ENCODE measurements around the gene KLF9. TPM values are rescaled to one million over a fixed set of nuclear protein-coding genes. Genes with fewer than 3 reads are reported as not detected.

KLF9 gene
- total RNA-seq, 3 donors from 2014 or later (not counting 1 experiment from before 2014, with no cell fraction given), result 47.7 to 79.3 (median 51.2) TPM

- Histone ChIP-seq H3K4me1 (ENCODE audit: control insufficient read depth, insufficient read depth, low read length) (peaks cover 39% of the 10 kb centered on the region), H3K4me3 (ENCODE audit: low read length) (no peak overlapping the region), H3K27me3 (ENCODE audit: control insufficient read depth, insufficient read depth, low read length) (no peaks in the 10 kb centered on the region), H3K27ac (ENCODE audit: low read length) (peak overlapping the region; percentile 83), H3K36me3 (ENCODE audit: control insufficient read depth, insufficient read depth, low read length) (no peaks in the 10 kb centered on the region), H3K9me3 (ENCODE audit: control insufficient read depth, insufficient read depth, low read length) (no peaks in the 10 kb centered on the region)
- Mint-ChIP-seq H3K36me3 (no peaks in the 10 kb centered on the region), H3K27ac (peak overlapping the region; percentile 84 to 93), H3K27me3 (ENCODE audit: low read depth in 2 of 2) (no peaks in the 10 kb centered on the region), H3K4me1 (peaks cover 59 to 67% of the 10 kb centered on the region in 2 donors), H3K4me3 (peak overlapping the region; percentile 83), H3K9me3 (no peaks in the 10 kb centered on the region)
- DNase-seq, result peak in 1 of 2 donors; percentile 75
- 4% methylated on average over 4 of the region's 4 CpGs for WGBS (ENCODE audit: insufficient coverage)
- TF ChIP-seq CTCF (IDR thresholded peaks at IDR 0.05), result no peak
- ATAC-seq, result peak; percentile 92 to 98 (median 97)
- intact Hi-C loops (cut with micrococcal nuclease), result loop anchor here (1.0 kb wide), 2 partner anchors 16 to 22 kb away; partner anchors contain the start of gene KLF9
Measured at GRCh38 chr9:70398145-70398556, 16.3 kb downstream of the KLF9 start.

DNA sequence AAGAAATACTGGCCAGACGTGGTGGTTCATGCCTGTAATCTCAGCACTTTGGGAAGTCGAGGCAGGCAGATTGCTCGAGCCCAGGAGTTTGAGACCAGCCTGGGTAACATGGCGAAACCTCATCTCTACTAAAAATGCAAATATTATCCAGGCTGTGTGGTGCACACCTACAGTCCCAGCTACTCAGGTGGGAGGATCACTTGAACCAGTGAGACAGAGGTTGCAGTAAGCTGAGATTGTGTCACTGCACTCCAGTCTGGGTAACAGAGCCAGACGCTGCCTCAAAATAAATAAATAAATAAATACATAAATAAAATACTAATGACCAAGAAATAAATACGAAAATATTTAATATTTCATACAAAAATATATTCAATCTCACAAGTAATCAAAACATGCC is 18.8 kb downstream of the KLF9 start:
- Histone ChIP-seq H3K4me3 (ENCODE audit: low read length) (no peak overlapping the region), H3K27me3 (ENCODE audit: control insufficient read depth, insufficient read depth, low read length) (no peaks in the 10 kb centered on the region), H3K27ac (ENCODE audit: low read length) (peak overlapping the region; percentile 83), H3K36me3 (ENCODE audit: control insufficient read depth, insufficient read depth, low read length) (no peaks in the 10 kb centered on the region), H3K9me3 (ENCODE audit: control insufficient read depth, insufficient read depth, low read length) (no peaks in the 10 kb centered on the region), H3K4me1 (ENCODE audit: control insufficient read depth, insufficient read depth, low read length) (peaks cover 50% of the 10 kb centered on the region)
- 90% methylated on average over 5 of the region's 6 CpGs for WGBS (ENCODE audit: insufficient coverage)
- H3K4me1 Mint-ChIP-seq, result peaks cover 80 to 86% of the 10 kb centered on the region in 2 donors
- peak overlapping the region; percentile 84 to 93 for H3K27ac Mint-ChIP-seq
- H3K36me3 Mint-ChIP-seq, result no peaks in the 10 kb centered on the region
- H3K4me3 Mint-ChIP-seq, result no peak overlapping the region
- intact Hi-C loops (cut with micrococcal nuclease), result loop anchor here (2.0 kb wide), 1 partner anchor 15 kb away; no protein-coding TSS in a partner anchor
- DNase-seq, result no peak
- TF ChIP-seq CTCF (IDR thresholded peaks at IDR 0.05), result no peak
- no peak for ATAC-seq
- H3K27me3 Mint-ChIP-seq (ENCODE audit: low read depth in 2 of 2), result no peaks in the 10 kb centered on the region
- H3K9me3 Mint-ChIP-seq, result no peaks in the 10 kb centered on the region

DNA sequence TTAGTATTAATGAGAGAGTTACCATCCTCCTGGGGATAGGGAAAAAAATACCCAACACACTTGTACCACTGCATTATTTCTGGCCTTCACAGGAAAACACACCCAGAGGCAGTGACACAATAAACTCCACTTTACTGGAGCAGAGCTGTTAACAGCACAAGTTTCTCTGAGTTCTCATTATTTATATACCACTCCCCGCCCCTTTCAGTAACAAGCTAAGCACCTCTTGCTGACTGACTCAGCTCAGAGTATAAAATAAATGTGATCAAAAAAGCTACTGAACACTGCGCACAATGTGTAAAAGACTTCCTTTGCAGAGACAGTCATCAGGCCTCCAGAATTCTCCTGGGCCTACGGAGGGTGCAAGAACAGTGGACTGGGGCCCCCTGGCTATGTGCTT is 21.6 kb downstream of the KLF9 start:
- no peak for TF ChIP-seq CTCF (IDR thresholded peaks at IDR 0.05)
- Histone ChIP-seq H3K4me3 (ENCODE audit: low read length) (no peak overlapping the region), H3K4me1 (ENCODE audit: control insufficient read depth, insufficient read depth, low read length) (peaks cover 31% of the 10 kb centered on the region), H3K27me3 (ENCODE audit: control insufficient read depth, insufficient read depth, low read length) (no peaks in the 10 kb centered on the region), H3K27ac (ENCODE audit: low read length) (peak overlapping the region; percentile 47), H3K36me3 (ENCODE audit: control insufficient read depth, insufficient read depth, low read length) (no peaks in the 10 kb centered on the region), H3K9me3 (ENCODE audit: control insufficient read depth, insufficient read depth, low read length) (no peaks in the 10 kb centered on the region)
- DNase-seq, result no peak
- H3K4me3 Mint-ChIP-seq, result peak overlapping the region; percentile 68
- peaks cover 77% of the 10 kb centered on the region in 2 donors for H3K4me1 Mint-ChIP-seq
- intact Hi-C loops (cut with micrococcal nuclease), result loop anchor here (2.0 to 5.0 kb wide), 2 partner anchors 26 to 41 kb away; no protein-coding TSS in a partner anchor
- WGBS (ENCODE audit: insufficient coverage), result 64% methylated on average over 3 of the region's 3 CpGs
- peak; percentile 58 to 74 (median 60) for ATAC-seq
- no peaks in the 10 kb centered on the region for H3K9me3 Mint-ChIP-seq
- H3K27me3 Mint-ChIP-seq (ENCODE audit: low read depth in 2 of 2), result no peaks in the 10 kb centered on the region
- H3K27ac Mint-ChIP-seq, result peak overlapping the region; percentile 84 to 86
- H3K36me3 Mint-ChIP-seq, result no peaks in the 10 kb centered on the region

DNA sequence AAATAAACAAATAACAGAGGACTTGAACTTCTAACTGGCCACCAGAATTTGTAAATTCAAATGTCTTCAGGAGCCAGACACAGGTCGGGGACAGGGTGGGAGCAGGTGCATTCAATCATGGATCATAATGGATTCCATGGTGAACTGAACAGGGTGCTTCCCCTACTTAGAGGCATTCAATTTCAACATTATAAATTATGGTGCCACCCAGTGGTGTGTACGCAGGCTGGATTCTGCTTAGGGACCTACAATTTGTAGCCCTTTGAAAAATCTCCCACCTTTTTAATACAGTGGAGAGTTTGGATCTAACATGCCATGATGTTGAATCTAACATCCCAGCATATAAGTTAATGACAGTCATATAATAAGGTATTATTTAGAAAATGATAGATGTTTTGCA is 22.3 kb downstream of the KLF9 start:
- Mint-ChIP-seq H3K4me1 (peaks cover 77% of the 10 kb centered on the region in 2 donors), H3K9me3 (no peaks in the 10 kb centered on the region), H3K27ac (peak overlapping the region; percentile 84 to 86), H3K36me3 (no peaks in the 10 kb centered on the region), H3K27me3 (ENCODE audit: low read depth in 2 of 2) (no peaks in the 10 kb centered on the region), H3K4me3 (peak overlapping the region; percentile 68)
- Histone ChIP-seq H3K27ac (ENCODE audit: low read length) (peak overlapping the region; percentile 47), H3K4me3 (ENCODE audit: low read length) (no peak overlapping the region), H3K27me3 (ENCODE audit: control insufficient read depth, insufficient read depth, low read length) (no peaks in the 10 kb centered on the region), H3K9me3 (ENCODE audit: control insufficient read depth, insufficient read depth, low read length) (no peaks in the 10 kb centered on the region), H3K4me1 (ENCODE audit: control insufficient read depth, insufficient read depth, low read length) (peaks cover 25% of the 10 kb centered on the region), H3K36me3 (ENCODE audit: control insufficient read depth, insufficient read depth, low read length) (no peaks in the 10 kb centered on the region)
- DNase-seq (peak in 1 of 2 donors; percentile 40), ATAC-seq (peak; percentile 61 to 73 (median 67))
- WGBS (ENCODE audit: insufficient coverage), result 90% methylated on average over 1 of the region's 2 CpGs
- TF ChIP-seq CTCF (IDR thresholded peaks at IDR 0.05), result peak; percentile 19
- intact Hi-C loops (cut with micrococcal nuclease), result loop anchor here (2.0 to 5.0 kb wide), 2 partner anchors 27 to 40 kb away; no protein-coding TSS in a partner anchor

Measured in natural killer cell (primary cell).